HUES6 (cell line): ENCODE measurements around the gene CDX1.

Source experiments
- H3K27ac ChIP-seq: 2 replicates; pipeline ENCODE4 v1.7.0; 2013; ENCODE audit warnings: low read depth, mild to moderate bottlenecking, low read length, inconsistent platforms
- H3K27me3 ChIP-seq: 2 replicates; pipeline ENCODE4 v1.6.1; 2013; ENCODE audit warnings: low read length; ENCODE audit not compliant: control insufficient read depth, insufficient read depth
- H3K36me3 ChIP-seq: 2 replicates; pipeline ENCODE4 v1.6.1; 2013; ENCODE audit warnings: low read length; ENCODE audit not compliant: control insufficient read depth, insufficient read depth
- H3K4me1 ChIP-seq: 2 replicates; pipeline ENCODE4 v1.6.1; 2013; ENCODE audit warnings: low read length; ENCODE audit not compliant: control insufficient read depth, insufficient read depth
- H3K4me3 ChIP-seq: 2 replicates; pipeline ENCODE4 v1.5.1; 2013; ENCODE audit warnings: low read depth, low read length
- H3K9ac ChIP-seq: one replicate; pipeline ENCODE4 v1.6.1; 2013; ENCODE audit warnings: mild to moderate bottlenecking, low read length
- H3K9me3 ChIP-seq: 2 replicates; pipeline ENCODE4 v1.6.1; 2013; ENCODE audit warnings: low read depth, low read length; ENCODE audit not compliant: control insufficient read depth, insufficient read depth

The CDX1 gene

DNA sequence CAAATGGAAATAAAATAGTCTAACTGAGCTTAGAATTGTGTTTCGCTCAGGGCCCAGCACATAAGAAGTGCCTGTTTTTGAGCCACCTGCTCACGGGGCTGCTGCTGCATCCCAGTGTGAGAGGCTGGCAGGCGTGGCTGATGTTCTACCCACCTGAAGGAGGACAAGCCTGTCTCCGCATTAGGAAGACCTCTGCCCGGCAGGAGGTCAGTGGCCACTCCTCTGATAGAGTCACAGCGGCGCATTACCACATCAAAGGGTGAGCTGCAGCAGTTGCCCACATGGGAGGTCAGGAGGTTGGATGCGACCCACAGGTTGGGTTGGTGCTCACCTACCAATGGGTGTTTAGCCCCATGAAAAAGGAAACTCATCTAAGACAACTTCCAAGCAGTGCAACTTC lies 19.6 kb downstream of the CDX1 start:
- no peaks in the 10 kb centered on the region for H3K36me3 ChIP-seq
- H3K4me3 ChIP-seq: peak overlapping the region; percentile 30; the same call in 1 of the 2 replicates
- H3K9ac ChIP-seq: no peak overlapping the region
- peaks cover 42% of the 10 kb centered on the region for H3K4me1 ChIP-seq
- H3K27ac ChIP-seq: no peak overlapping the region
- H3K9me3 ChIP-seq: no peaks in the 10 kb centered on the region
- H3K27me3 ChIP-seq: peaks cover 68% of the 10 kb centered on the region

DNA sequence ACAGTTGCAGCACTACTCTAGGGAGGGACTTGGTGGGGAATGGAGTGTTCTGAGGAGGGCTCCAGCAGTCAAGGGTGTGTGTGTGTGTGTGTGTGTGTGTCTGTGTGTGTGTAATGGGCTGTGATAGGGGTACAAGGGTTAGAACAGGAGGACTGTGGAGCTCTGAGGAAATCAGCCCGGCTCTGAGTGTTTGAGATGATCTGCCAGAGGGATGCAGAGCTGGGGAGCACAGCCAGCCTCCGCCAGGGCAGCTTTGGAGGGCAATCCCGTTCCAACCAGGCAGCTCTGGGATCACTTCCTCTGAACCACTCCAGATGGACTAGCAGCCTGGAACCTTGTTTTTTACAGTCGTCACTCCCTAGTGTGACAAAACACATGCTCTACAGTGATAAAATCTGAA lies 20.3 kb downstream of the CDX1 start:
- no peak overlapping the region for H3K4me3 ChIP-seq

DNA sequence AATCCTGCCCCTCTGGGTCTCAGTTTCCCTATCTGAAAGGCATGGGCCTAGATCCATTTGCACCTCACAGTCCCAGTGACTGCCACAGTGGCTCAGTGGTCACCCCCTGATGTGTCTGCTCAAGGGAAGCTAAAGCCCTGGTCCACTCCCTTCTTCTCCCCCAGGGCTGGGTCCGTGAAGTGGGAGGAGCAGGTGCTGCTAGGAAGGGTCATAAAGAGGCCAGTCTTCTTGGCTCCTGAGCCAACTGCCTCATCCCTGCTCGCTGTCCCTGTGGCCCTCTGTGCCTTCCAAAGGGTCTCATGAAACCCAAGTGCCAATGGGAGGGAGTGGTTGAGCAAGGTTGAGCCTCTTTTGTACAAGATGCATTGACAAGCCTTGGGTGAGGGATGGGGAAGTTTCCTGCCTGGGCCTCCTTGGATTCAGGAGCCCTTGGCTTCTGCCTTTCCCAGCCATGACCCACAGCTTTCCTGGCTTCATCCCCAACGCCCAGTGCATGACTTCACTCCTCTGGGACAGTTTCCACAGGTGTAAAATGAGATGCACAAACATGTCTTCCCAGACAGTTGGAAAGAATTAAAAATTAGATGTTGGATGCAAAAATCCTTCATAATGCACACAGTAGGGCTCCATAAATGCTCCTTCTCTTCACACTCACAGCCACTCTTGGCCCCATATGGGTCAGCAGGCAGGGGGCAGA lies 21.7 kb downstream of the CDX1 start:
- no peak overlapping the region for H3K4me3 ChIP-seq
- H3K27me3 ChIP-seq: peaks cover 84% of the 10 kb centered on the region
- H3K27ac ChIP-seq: no peak overlapping the region
- no peak overlapping the region for H3K9ac ChIP-seq
- H3K4me1 ChIP-seq: peaks cover 42% of the 10 kb centered on the region
- no peaks in the 10 kb centered on the region for H3K9me3 ChIP-seq
- no peaks in the 10 kb centered on the region for H3K36me3 ChIP-seq

More for the DNA sequence above, 20.3 kb downstream of the CDX1 start:
- Histone ChIP-seq H3K27ac (no peak overlapping the region), H3K9ac (no peak overlapping the region), H3K9me3 (no peaks in the 10 kb centered on the region), H3K27me3 (peaks cover 74% of the 10 kb centered on the region), H3K4me1 (peaks cover 42% of the 10 kb centered on the region), H3K36me3 (no peaks in the 10 kb centered on the region)

DNA sequence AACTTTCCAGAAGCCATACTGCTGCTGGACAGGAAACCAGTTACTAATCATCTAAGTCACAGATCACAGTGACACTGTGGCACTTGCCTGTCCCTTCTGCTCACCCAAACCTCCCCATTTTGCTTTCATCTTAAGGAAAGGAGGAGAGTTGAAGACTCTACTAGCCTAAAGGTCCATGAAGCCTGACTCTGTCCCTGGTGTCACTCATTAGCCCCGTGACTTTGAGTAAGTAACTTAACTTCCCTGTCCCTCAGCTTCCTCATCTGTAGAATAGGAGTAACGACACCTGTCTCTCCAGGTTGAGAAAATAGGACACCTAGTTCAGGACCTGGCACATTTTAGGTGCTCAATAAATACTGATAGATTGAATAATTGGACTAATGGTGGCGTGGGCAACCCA lies 22.7 kb downstream of the CDX1 start:
- no peak overlapping the region for H3K9ac ChIP-seq

DNA sequence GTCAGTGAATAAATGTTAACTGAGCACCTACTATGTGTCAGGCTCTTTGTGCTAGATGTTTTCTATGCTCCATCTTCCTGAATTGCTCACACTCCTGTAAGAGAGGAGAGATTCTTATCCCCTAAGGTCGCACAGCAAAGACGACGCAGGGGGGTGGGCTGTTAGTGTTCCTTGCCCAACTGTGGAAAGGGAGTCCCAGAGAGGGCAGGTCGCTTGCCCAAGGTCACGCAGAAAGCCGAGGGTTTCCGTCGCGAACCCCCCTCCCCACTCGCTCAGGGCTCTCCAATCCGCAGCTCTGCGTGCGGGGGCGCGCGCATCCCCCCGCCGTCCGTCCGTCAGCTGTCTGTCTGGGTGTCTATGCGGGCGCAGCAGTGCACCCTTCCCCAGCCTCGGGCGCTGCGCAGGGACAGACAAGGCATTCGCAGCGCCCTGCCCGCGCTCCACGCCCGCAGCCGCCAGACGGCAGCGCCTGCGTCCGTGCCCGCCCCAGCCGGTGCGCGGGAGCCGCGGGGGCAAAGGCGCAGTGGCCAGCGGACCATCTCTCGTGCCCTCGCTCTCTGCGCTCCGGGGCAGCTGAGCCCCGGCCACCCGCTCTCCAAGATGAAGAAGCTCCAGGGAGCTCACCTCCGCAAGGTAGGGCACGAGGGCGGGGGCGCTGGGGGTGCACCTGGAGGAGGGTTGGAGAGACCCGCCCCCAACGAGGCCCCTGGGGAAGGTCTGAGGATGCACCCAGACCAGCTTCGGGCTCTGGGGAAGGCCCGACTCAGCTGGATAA lies 23.3 kb downstream of the CDX1 start, which contains the start of gene SLC6A7:
SLC6A7 (plus strand) TSS at position 335 of the 775 bp plus-strand sequence; CDS start at position 601, 266 bp downstream.
- Histone ChIP-seq H3K27ac (no peak within 1 kb of the TSS), H3K9ac (no peak within 1 kb of the TSS), H3K27me3 (peaks cover 78% of the 10 kb centered on the region), H3K4me3 (peak within 1 kb of the TSS; percentile 59), H3K36me3 (no peaks in the 10 kb centered on the region), H3K9me3 (no peaks in the 10 kb centered on the region), H3K4me1 (peaks cover 34% of the 10 kb centered on the region)

More for the DNA sequence above, 22.7 kb downstream of the CDX1 start:
- Histone ChIP-seq H3K36me3 (no peaks in the 10 kb centered on the region), H3K4me1 (peaks cover 37% of the 10 kb centered on the region), H3K4me3 (peak overlapping the region; percentile 59; the same call in 1 of the 2 replicates), H3K27me3 (peaks cover 78% of the 10 kb centered on the region), H3K27ac (no peak overlapping the region), H3K9me3 (no peaks in the 10 kb centered on the region)

DNA sequence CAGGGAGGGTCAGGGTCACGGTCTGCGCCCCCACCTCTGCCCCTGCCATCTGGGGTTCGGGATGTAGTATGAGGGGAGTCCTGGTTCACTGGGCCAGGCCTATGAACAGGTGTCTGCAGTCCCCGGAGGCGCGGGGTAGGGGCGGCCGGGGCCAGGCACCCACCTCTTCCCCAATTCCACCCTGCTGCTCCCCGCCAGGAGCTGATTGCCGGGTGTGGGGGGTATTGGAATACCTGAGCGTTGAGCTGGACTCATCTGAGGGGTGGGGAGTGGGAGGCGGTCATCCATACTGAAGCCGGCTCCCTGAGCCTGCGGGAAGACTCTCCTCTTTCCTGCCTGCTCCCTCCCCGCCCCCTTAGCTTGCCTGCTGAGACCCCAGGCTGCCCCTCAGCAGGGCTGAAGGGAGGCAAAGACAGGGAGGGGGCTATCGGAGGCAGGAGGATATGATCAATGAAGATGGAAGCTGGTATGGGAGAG lies 24.0 kb downstream of the CDX1 start:
- Histone ChIP-seq H3K9me3 (no peaks in the 10 kb centered on the region), H3K27me3 (peaks cover 78% of the 10 kb centered on the region), H3K27ac (no peak overlapping the region), H3K4me1 (peaks cover 28% of the 10 kb centered on the region), H3K4me3 (peak overlapping the region; percentile 59), H3K36me3 (no peaks in the 10 kb centered on the region), H3K9ac (no peak overlapping the region)

DNA sequence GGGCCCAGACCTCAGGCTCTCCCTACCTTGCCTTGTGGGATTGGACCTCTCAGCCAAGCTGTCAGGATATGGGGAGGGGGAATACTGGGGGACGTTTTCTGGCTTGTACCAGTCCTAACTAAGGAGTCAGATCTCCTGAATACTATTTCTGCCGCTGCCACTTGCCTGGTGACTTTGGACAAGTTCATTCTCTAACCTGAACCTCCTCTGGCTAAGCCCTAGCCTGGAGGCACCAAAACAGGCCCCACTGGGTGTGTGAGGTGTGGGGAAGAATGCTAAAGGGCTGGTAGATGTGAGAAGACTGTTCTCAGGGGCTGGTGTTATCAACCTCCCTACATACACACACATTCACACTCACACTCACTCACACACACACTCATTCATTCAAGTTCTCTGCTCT lies 24.4 kb downstream of the CDX1 start:
- Histone ChIP-seq H3K27me3 (peaks cover 73% of the 10 kb centered on the region), H3K9me3 (no peaks in the 10 kb centered on the region), H3K4me3 (0 out of 2 replicates have a peak overlapping the region, but pooled peaks have one; percentile 59), H3K4me1 (peaks cover 23% of the 10 kb centered on the region), H3K36me3 (no peaks in the 10 kb centered on the region), H3K27ac (no peak overlapping the region), H3K9ac (no peak overlapping the region)

DNA sequence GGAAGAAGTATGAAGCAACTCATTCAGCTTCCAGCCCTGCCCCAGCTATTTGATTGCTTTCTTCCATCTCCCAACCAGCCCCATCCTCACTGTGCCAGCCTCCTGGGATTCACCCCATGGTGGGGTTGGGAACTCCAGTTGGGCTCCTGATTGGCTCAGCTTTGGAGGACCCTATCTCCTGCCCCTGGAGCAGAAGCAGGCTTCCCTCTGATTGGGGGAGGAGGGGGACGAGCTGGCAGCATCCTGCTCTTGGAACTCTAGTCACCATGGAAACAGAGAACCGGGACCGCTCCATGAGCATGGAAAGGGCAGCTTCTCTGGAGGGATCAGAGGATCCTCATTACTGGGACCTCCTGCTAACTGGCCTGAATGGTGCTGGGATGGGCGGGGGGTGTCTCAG lies 25.9 kb downstream of the CDX1 start:
- Histone ChIP-seq H3K27ac (no peak overlapping the region), H3K36me3 (no peaks in the 10 kb centered on the region), H3K27me3 (peaks cover 59% of the 10 kb centered on the region), H3K9me3 (no peaks in the 10 kb centered on the region), H3K4me1 (peaks cover 14% of the 10 kb centered on the region), H3K4me3 (no peak overlapping the region), H3K9ac (no peak overlapping the region)

DNA sequence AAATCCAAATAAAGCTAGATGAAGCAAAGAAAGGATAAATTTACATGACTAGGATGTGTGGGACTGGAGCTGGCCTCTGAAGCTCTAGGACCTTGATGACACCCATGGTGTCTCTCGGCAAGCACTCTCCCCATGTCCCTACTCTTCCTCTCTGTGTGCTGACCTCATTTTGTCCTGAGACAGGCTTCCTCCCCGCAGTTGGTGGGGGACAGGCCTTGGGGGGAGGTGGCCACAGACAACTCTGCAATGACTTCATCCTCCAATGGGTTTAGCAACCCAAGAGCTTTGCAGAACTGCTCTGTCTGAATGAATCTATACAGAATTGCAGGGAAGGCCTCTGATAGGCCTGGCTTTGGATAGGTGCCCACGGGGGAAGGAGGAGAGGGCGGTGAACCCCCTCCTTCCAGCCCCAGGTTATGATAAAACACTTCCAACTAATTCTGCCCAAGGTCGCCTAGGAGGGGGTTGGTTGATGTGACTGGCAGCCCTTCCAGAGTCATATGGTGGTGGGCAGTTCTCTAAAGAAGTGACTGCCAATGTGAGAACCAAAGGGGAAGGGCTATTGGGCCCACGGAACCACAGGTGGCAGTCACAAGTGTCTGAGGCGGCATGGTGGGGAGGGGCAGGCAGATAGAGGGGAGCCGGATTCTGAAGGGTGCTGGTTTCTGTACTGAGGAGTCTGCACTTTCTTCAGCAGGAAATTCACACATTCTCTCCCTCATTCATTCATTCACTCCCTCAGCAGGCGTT lies 29.3 kb downstream of the CDX1 start:
- Histone ChIP-seq H3K4me3 (no peak overlapping the region), H3K9me3 (no peaks in the 10 kb centered on the region), H3K36me3 (no peaks in the 10 kb centered on the region), H3K4me1 (peaks cover 3% of the 10 kb centered on the region), H3K9ac (no peak overlapping the region), H3K27ac (no peak overlapping the region), H3K27me3 (peaks cover 42% of the 10 kb centered on the region)

DNA sequence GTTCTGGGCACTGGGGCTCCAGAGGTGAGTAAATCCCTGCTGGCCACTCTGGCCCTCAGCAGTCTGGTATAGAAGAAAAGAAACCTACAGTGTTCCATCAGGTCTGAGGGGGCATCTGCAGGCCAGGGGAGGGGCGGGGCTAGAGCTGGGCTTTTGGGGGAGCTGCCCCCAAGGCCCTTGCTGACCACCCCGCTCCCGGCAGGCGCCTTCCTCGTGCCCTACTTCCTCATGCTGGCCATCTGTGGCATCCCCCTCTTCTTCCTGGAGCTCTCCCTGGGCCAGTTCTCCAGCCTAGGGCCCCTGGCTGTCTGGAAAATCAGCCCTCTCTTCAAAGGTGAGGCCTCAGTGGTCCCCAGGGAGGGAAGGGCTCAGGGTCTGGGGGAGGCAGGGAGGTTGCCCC lies 29.9 kb downstream of the CDX1 start:
- Histone ChIP-seq H3K36me3 (no peaks in the 10 kb centered on the region), H3K27ac (no peak overlapping the region), H3K9me3 (no peaks in the 10 kb centered on the region), H3K4me1 (no peaks in the 10 kb centered on the region; the same call in 1 of the 2 replicates), H3K9ac (no peak overlapping the region), H3K27me3 (peaks cover 38% of the 10 kb centered on the region), H3K4me3 (no peak overlapping the region)
